ENCODE data around the gene CSAD.
"Not testable (repeated sequence)": the region's sequence is repeated elsewhere in the genome, so short reads cannot be mapped to it uniquely, and the experiment has no call there.

DNA sequence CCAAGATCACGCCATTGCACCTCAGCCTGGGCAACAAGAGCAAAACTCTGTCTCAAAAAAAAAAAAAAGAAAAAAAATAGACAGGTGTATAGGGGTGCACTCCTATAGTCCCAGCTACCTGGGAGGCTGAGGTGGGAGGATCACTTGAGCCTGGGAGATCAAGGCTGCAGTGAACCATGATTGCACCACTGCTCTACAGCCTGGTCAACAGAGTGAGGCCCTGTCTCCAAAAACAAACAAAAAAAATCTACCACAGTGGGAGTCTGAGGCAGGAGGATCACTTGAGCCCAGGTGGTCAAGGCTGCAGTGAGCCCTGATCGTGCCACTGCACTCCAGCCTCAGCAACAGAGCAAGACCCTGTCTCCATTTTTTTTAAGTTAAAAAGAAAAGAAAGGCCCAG lies 17.7 kb downstream of the CSAD start:
- not testable (repeated sequence) for TF ChIP-seq EZH2phosphoT487 (IDR thresholded peaks at IDR 0.05; ENCODE audit: insufficient read depth, low read depth); EZH2 (IDR thresholded peaks at IDR 0.05; ENCODE audit: insufficient read depth, poor library complexity, severe bottlenecking)
